Measurements from ENCODE around the gene ATL3. TPM values are rescaled to one million over a fixed set of nuclear protein-coding genes. Genes with fewer than 3 reads are reported as not detected.

Gene ATL3
- total RNA-seq, 1 experiment from 2014 or later, result 24.0 TPM

GRCh38 chr11:63613517-63614135, 57.5 kb downstream of the ATL3 start:
- TF ChIP-seq CTCF (conservative IDR thresholded peaks at IDR 0.05), result no peak
- Histone ChIP-seq H2BK5ac (ENCODE audit: insufficient read length, low read length) (no peak overlapping the region), H3K4ac (ENCODE audit: low read depth, low read length) (no peak overlapping the region), H2BK15ac (ENCODE audit: low read depth, low read length) (no peak overlapping the region), H3K23me2 (ENCODE audit: insufficient read length, low read depth, low read length, poor library complexity, severe bottlenecking) (peaks cover 17% of the 10 kb centered on the region), H3K18ac (ENCODE audit: insufficient read length, low read depth, low read length) (peak overlapping the region; percentile 87), H2AFZ (ENCODE audit: low read length) (no peak overlapping the region), H2BK20ac (ENCODE audit: low read depth, low read length, poor library complexity, severe bottlenecking) (no peak overlapping the region), H3K9me3 (ENCODE audit: control insufficient read depth, low read depth, low read length) (no peaks in the 10 kb centered on the region), H4K91ac (ENCODE audit: insufficient read length, low read depth, low read length) (no peak overlapping the region), H4K8ac (replicated peaks; ENCODE audit: insufficient read length, low read depth, low read length) (no peak overlapping the region), H3K23ac (ENCODE audit: insufficient read length, low read depth, low read length) (no peak overlapping the region), H2AK5ac (ENCODE audit: insufficient read length, low read length) (no peak overlapping the region), H3K4me2 (ENCODE audit: insufficient read depth, insufficient read length, low read length) (peak overlapping the region; percentile 71), H4K5ac (ENCODE audit: insufficient read length, low read depth, low read length) (no peak overlapping the region), H3K9ac (ENCODE audit: extremely low read depth, insufficient read length, low read length) (no peak overlapping the region), H3T11ph (ENCODE audit: low read length) (no peak overlapping the region), H3K4me1 (ENCODE audit: insufficient read depth, low read length) (peaks cover 8% of the 10 kb centered on the region; the same call in 1 of the 2 replicates), H2BK12ac (ENCODE audit: insufficient read length, low read depth, low read length) (no peak overlapping the region), H3K56ac (ENCODE audit: insufficient read length, low read depth, low read length) (no peak overlapping the region), H3K27me3 (ENCODE audit: insufficient read depth, low read length) (no peaks in the 10 kb centered on the region), H2BK120ac (ENCODE audit: low read depth, low read length, poor library complexity, severe bottlenecking) (no peak overlapping the region), H3K27ac (ENCODE audit: insufficient read length, low read depth, low read length) (no peak overlapping the region), H3K14ac (ENCODE audit: insufficient read depth, low read length) (peak overlapping the region; percentile 37), H3K79me2 (ENCODE audit: insufficient read depth, low read length) (peaks cover 15% of the 10 kb centered on the region; the same call in 1 of the 2 replicates), H3K79me1 (ENCODE audit: insufficient read depth, low read depth, low read length, poor library complexity, severe bottlenecking) (no peaks in the 10 kb centered on the region), H4K20me1 (ENCODE audit: control insufficient read depth, insufficient read depth, insufficient read length) (no peaks in the 10 kb centered on the region)
- WGBS (ENCODE audit: extremely low coverage, insufficient read length, low lambda C conversion rate), result no CpG with 5 or more reads among the region's 45 CpGs
- Mint-ChIP-seq H3K27ac (peak overlapping the region in 2 of 3 experiments; percentile 18 to 93; a peak in 3 of 7 replicates), H3K4me1 (peaks cover 38 to 45% of the 10 kb centered on the region in 2 experiments), H3K36me3 (ENCODE audit: insufficient read depth in 1 of 3, low read depth in 3 of 3) (peaks cover 0 to 6% (median 0%) of the 10 kb centered on the region in 3 experiments; a peak in 3 of 7 replicates), H3K9me3 (no peaks in the 10 kb centered on the region), H3K4me3 (peak overlapping the region; percentile 84 to 85), H3K27me3 (ENCODE audit: low read depth) (no peaks in the 10 kb centered on the region)
- peak; percentile 85 for DNase-seq

Measured in H9 (cell line).